Medulla oblongata (tissue), 1 donor: ENCODE measurements around the gene AMIGO3.
"Not testable (repeated sequence)": the region's sequence is repeated elsewhere in the genome, so short reads cannot be mapped to it uniquely, and the experiment has no call there.

Source experiments
- DNase-seq: peaks from one replicate; pipeline ENCODE4 v3.0.0-alpha.2; 2015; ENCODE audit errors: extremely low spot score

AMIGO3 gene

DNA sequence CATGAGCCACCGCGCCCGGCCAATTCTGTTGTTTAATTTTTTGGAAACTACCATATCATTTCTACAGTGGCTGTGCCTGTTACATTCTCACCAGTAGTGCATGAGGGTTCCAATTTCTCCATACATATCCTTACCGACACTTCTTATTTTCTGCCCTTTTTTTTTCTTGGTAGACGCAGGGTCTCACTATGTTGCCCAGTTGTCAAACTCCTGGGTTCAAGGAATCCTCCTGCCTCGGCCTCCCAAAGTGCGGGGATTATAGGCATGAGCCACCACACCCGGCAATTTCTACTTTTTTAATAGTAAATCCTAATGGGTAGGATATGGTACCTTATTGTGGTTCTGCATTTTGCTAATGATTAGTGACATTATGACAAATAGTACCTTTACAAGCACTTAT lies 9.6 kb downstream of the AMIGO3 start:
- DNase-seq: no peak

DNA sequence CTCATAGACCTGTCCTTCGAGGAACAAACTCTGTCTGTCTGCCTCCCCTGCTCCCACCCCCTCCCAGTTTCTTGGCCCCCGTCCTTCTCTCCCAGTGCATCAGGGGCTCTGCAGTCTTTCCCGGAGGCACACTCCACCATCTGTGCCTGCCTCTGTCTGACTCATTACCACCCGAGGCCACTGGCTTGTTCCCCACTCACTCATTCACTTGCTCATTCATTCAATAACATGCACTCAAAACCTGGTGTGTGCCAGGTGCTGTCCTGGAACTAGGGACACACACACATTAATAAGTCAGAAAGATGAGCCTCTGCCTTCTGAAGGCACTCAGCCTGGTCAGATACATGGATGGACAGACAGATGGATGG lies 12.4 kb downstream of the AMIGO3 start:
- DNase-seq: no peak

DNA sequence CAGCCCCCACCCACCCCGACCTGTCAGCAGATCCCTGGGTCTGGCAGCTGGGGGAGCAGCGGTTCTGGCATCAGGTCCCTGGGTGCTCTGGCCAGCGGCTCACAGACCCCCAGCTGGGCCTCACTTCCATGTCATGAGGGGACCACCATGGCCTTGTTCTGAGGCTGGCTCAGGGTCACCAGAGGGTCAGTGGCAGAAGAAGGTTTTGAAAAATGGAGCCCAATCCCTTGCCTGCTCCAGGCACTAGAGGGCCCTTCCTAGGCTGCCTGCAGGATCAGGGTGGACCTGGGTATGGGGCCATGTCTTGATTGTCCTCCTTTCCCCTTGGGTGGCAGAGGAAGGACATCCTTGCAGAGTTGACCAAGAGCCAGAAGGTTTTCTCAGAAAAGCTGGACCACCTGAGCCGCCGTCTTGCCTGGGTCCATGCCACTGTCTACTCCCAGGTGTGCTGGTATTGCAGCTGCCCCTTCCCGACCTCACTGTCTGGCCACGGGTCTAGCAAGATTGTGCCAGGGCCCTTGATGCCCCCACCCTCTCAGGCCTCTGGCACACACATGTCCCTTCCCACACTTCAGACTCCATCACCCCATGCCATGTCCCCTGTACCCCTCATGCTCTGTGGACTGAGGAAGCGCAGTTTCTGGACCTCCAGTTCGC lies 12.9 kb downstream of the AMIGO3 start:
- DNase-seq: no peak

DNA sequence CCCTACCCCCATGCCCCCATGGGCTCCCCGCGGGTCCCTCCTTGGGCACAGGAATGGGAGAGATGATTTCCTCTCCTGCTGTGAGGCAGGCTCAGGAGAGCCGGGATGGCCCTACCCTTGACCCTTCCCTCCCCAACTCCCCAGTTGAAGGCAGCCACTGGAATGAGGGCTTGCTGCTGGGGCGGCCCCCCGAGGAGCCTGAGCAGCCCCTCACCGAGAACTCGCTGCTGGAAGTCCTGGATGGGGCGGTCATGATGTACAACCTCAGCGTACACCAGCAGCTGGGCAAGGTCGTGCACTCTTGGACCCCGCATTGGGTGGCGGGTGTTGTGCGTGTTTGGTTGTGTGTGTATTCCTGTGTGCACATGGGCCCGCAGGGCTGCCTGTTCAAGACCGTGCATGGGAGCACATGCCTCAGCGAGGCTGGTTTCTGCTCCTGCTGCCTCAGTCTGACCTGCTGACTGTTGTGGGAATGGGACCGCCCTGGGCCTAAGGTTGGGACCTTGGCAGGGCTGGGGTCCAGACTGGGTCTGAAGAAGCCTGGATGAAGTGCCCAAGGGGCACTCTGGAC lies 14.0 kb downstream of the AMIGO3 start:
- no peak for DNase-seq

DNA sequence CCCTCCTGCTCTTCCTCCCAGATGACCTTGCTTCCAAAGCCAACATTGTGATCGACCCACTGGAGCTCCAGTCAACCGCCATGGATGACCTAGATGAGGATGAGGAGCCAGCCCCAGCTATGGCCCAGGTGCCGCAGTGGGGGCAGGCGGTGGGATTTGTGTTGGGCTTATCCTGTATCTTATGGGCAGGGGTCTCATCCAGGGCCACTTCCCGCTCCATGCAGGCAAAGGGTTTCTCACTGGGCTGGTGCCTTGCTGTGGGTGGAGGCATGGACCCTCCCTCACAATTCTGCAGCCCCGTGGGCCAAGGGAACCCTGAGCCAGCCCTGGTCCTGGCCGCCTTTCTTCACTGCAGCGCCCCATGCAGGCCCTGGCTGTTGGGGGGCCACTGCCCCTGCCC lies 14.9 kb downstream of the AMIGO3 start:
- no peak for DNase-seq

DNA sequence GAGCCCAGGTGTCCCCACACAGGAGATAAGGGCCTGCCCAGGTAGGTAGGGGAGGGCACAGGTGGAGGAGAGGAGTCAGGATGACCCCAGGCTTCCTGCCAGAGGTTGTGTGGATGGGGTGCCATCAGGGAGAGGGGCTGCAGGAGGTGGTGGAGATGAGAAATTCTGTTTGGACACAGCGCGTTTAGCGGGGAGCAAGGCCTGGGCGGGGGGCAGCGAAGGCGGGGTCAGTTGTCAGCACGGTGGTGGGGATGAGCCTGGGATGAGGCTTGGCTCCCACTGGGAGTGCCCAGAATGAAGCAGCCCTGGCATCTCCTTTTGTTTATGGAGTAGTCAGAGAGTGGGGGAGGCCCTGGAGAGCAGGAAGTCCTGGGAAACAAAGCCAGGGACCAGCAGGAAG lies 15.5 kb downstream of the AMIGO3 start:
- no peak for DNase-seq

DNA sequence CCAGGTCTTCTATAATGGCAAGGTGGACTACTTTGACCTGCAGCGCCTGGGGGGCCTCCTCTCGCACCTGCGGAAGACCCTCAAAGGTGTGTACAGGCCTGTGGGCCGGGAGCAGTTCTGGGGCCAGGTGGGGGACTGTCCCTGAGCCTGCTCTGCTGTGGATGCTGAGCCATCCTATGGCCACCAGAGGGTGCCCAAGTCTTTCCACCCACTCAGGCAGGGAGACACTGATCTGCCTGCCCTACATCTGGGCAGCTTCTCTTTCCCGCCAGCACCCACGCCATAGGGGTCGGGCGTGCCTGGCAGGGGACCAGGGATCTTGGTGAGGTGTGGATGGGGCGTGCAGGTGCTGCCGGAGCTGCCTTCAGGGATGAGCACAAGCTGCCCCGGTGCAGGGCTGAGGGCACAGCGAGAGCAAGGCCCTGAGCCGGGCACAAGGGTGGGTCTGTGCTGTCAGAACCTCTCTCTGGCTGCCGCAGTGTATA lies 16.0 kb downstream of the AMIGO3 start:
- peak; percentile 79 for DNase-seq

DNA sequence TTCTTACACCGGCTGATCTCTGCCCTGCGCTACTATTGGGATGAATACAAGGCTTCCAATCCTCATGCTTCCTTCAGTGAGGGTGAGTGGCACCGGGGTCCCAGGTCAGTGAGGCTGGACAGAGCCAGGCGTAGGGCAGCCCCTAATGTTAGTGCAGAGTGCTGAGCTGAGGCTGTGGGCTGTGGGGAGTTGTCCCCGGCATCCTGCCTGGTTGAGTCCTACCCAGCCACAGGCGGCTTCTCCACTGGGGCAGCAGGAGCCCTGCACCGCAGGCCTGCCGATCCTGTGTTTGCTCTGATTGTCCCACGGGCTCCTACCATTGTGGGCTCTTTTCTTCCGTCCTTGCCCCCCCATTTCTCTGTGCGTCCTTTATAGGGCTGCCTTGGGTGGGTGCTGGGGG lies 16.8 kb downstream of the AMIGO3 start:
- DNase-seq: no peak

DNA sequence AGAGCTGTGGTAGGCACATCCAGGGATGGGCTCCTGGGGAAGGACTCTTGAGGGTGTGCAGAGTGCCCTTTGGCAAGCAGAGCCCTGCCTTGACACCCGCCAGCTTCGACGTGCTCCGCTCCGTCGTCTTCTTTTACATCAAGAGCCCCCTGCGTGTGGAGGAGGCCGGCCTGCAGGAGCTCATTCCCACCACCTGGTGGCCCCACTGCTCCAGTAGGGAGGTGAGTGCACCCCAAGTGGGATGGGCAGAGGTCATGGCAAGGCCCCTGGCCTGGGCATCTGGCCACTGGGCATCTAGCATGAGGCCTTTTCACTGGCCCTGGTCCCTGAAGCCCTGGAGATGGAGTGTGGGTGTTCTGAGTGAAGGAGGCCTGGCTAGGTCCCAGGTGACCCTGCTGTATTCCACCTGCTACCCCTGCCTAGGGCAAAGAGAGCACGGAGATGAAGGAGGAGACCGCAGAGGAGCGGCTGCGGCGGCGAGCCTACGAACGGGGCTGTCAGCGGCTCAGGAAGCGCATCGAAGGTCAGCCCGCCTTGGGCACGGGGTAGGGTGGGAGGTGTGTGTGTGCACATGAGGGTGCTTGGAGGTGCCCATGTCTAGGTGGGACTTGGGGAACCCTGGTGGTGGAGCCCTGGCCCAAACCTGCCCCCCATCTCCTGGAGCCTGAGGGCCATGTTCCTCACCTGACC lies 18.0 kb downstream of the AMIGO3 start:
- no peak for DNase-seq

DNA sequence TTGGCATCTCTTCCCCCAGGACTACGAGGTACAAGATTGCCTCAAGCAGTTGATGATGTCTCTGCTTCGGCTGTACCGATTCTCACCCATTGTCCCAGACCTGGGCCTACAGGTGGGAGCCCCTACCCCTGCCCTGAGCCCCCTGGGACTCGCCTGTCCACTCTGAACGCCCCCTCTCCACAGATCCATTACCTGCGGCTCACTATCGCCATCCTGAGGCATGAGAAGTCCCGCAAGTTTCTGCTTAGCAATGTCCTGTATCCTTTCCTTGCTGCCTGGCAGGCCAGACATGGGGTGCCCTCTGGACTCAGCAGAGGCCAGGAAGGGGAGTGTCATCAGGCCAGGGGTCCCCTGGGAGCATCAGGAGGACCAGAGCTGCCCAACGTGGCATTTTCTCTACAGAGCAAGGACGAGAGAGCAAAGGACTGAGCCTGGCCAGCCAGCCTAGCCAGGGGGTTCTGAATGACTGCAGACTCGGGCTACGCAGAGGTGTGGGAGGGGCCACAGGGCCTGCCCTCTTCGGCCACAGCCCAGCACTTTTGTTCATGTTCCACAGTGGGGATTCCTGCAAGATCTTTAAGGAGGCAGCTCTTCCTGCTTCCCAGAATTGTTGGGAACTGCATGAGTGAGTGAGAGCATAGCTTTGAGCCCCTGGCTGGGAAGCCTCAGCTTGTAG lies 18.9 kb downstream of the AMIGO3 start:
- DNase-seq: no peak

DNA sequence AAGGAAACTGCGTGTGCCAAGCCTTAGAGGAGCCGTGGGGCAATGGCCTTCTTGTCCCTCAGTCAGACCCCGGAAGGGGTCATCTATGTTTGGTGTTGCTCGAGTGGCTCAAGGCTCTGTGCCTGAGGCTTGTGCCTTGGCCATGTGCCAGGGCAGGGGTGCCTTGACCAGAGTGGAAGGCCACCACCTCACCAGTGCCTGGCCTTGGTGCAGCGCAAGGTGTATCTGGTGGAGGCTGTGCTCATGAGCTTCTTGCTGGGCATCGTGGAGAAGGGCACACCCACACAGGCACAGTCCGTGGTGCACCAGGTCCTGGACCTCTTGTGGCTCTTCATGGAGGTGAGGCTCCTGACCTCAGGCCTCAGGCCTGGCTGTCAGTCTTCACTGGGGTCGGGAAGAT lies 19.5 kb downstream of the AMIGO3 start:
- no peak for DNase-seq

DNA sequence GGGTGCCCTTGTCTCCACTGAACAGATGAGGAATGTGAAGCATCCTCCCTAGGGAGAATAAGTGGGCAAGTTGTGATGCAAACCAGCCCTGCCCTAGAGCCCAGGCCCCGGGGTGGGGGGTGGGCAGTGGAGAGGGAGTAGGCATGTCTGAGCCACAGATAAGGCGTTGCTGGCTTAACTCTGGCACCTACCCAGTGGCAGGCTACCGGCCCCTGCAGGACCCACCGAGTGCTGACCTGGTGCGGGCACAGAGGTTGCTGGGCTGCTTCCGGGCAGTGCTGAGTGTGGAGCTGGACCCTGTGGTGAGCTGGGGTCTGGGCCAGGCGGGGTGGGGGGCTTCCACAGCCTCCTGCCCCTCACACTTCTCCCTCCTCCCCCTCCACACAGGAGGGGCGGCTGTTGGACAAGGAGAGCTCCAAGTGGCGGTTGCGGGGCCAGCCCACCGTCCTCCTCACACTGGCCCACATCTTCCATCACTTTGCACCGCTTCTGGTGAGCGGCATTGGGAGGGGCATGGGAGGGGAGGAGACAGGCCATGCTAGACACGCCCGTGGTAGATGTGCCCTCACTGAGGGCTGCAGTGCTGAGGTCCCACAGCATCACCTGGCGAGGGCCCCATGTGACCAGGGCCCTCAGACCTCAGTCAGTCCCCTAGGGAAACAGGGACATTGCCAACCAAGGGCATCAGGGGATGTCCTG lies 20.1 kb downstream of the AMIGO3 start:
- DNase-seq: no peak

DNA sequence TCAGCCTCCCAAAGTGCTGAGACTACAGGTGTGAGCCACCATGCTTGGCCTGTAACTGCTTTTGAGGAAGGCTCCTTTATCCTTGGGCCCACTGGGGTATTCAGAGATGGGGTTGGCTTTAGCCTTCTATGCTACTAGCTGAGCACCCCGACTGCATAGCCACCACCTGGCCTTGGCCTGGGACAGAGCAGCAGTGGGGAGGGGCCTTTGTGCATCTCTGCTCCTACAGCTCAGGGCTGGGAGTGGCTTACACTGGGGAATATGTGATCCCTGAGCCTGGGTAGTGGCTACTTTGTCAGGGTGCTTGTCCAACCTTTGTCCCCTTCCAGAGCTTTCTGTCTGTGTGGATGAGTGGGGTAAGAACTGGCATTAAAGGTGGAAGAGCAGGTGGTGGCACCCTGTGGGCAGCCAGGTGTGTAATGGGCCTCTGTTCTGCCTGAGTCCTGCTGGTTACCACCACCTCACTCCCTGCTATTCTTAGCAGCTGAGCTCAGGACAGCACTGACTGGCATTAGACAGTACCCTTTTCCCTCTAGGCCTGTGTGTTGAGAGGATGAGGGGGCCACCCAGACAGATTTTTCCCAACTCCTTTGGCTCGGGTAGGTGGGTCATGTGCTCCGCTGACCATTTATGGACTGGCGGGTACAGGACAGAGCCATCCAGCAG lies 24.0 kb downstream of the AMIGO3 start:
- not testable (repeated sequence) for DNase-seq

DNA sequence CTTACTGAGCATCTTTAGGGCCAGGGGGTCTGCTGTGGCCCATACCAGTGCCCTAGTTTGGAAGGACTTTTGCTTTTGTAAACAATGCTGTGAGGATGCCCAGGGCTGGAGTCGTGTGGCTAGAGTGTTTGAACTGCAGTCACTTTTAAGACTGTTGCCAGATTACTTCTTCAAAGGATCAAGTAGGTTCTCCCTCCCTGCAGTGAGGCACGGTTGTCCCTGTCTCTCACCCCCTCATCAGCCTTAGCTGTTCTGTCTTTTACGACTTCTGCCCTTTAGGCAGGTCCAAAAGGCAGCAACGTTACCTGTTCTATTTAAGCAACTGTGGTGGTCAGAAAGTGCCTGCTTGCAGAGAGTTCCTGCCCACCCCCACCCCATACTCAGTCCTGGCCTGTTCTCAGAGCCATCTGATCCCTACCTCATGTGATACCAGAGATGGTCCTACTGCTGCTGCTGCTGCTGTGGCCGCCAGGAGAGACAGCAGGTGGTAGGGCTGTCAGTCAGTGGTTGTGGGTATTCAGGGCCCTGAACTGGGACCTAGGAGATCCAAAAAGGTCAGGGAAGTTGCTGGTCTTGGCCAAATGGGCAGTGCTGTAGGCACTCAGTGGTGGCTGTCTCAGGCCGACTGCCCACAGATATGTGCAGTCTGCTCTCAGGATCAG lies 24.9 kb downstream of the AMIGO3 start:
- DNase-seq: not testable (repeated sequence)

DNA sequence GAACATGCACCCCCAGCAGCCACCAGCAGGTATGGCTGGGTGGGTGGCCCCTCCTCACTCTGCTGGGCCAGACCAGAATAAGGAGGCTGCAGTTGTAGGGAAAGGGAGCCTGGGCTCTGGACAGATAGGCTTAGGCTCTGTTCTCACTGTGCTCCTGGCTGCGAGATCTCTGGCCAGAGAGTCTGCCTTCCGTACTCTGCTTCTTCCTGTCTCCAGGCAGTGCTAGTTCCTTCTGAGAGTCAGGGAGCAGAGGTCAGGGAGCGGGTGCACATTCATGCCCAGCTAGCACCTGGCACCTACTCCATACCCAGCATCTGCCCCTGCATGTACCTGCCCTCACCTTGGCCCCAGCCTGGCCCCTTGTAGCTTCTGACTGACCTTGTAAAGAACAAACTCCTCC lies 28.0 kb downstream of the AMIGO3 start:
- DNase-seq: not testable (repeated sequence)

DNA sequence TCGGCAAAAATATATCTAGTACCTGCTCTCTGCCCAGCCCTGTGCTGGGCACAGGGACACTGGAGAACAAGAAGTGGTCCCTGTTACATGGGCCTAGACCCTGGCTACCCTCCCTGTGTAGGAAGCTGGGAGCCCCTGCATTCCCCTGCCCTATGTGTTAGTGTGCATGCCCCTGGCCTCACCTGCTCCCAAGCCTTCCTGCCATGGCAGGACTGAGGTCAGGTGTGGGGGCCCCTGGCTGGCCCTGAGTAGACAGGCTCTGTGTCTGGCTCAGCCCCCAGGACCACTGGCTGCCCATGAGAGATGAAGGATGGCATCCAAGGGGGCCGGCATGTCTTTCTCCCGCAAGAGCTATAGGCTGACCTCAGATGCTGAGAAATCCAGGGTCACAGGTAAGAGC lies 28.6 kb downstream of the AMIGO3 start:
- not testable (repeated sequence) for DNase-seq

DNA sequence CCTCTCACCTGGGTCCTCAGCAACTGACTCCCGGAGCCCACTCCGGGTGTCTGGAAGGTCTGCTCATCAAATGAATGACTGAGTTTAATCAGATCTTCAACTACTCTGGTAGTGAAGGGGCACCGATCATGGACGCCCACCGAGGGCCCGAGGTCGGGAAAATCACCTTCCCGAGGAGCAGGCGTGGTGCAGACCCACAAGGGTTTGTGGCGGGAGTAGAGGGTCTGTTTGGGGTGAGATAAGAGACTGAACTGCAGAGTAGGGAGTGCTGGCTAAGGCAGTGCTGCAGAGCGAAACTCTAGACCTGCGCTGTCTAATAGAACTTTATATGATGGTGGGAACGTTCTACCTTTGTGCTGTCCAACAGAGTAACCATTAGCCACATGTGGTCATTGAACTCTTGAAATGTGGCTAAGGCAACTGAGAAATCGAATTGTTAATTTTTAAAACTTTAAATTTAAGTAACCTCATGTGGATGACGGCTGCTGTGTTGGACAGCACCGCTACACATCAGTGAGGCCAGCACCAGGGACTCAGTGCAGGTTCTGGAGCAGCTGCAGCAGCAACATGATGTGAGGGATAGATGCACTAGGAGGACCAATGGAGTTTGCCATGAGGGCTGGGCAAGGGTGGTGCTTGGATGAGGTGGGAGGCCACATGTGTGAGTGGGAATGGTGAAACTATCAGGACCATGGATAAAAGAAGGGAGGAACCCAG lies 29.4 kb downstream of the AMIGO3 start:
- DNase-seq: not testable (repeated sequence)

DNA sequence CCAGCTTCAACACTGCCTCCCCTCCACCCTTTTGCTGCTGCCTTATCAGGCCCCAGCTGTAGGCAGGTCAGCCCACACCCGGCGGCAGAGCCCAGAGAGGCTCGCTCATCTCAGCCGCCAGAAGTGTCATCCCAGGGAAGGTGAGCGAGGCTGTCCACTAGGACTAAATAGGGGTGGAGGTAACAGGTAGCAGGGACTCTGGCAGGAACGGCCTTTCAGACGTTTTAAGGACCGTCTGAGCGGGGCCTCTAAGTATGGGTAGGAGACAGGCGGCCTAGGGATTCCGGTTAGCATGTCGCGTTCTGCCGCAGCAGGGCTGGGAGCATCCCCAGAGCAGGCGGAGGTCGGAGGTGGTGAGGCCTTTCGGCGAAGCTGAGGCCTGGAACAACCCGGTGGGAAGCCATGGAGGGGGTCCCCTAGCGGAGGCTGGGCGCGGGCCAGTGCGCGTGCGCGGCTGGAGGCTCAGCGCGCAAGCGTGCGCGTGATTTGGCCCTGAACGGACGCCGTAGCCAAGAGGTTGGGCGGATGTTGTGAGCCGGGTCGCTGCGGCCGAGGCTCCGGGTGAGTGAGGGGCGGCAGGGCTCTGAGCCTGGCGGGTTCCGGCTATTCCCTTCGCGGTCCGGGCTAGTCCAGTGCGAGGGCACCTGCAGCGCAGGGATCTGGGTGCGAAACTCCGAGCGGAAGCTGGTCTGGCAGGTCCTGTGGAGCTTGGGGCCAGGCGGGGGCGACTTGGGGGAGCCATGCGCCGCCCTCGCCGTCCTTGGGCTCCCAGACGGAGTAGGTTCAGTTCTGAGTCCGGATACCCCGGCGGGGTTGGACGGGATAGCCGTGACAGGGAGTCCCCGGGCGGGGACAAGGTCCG lies 30.2 kb downstream of the AMIGO3 start, which contains the start of the genes MST1 and RNF123:
TSS of gene MST1 (minus strand) at position 429 of the 862 bp plus-strand sequence. CDS start 783 bp downstream, outside the sequence.
TSS of gene RNF123 (plus strand) at position 512 of the 862 bp plus-strand sequence. CDS start 1,609 bp downstream, outside the sequence.
- DNase-seq: peak; percentile 87
